Heart left ventricle (tissue), 16 donors: Measurements from ENCODE around the gene PTGS1. TPM values are rescaled to one million over a fixed set of nuclear protein-coding genes. Genes with fewer than 3 reads are reported as not detected.

Experiments
- ATAC-seq, 4 donors: fragments of 200-7000 bp; cut with Tn5 transposase; one replicate each; pipeline ENCODE4 v1.9.1; 2020 to 2022; ENCODE audit warnings: moderate library complexity in 4 of 4, mild to moderate bottlenecking in 3 of 4, moderate number of reproducible peaks in 1 of 4
- DNase-seq, 5 donors: peaks; one replicate each; pipeline ENCODE4 v3.0.0-alpha.2; 2020
- H3K27ac ChIP-seq, 12 donors: fragments of 200-600 bp; sonication (generic) in 4 of 12; one replicate each; pipeline versions ENCODE4 v1.5.0 to v1.8.0; 2016 to 2022; ENCODE audit warnings: mild to moderate bottlenecking in 2 of 12
- H3K27me3 ChIP-seq, 9 donors: fragments of 200-600 bp; sonication (generic) in 2 of 9; one replicate each; pipeline versions ENCODE4 v1.5.1 to v1.8.0; 2016 to 2022; ENCODE audit warnings: mild to moderate bottlenecking in 3 of 9
- H3K36me3 ChIP-seq, 9 donors: fragments of 200-600 bp; sonication (generic) in 2 of 9; one replicate each; pipeline versions ENCODE4 v1.5.0 to v1.8.0; 2018 to 2022; ENCODE audit warnings: mild to moderate bottlenecking in 2 of 9
- H3K4me1 ChIP-seq, 12 donors: fragments of 200-600 bp; sonication (generic) in 4 of 12; one replicate each; pipeline versions ENCODE4 v1.5.0 to v1.8.0; 2016 to 2022; ENCODE audit warnings: mild to moderate bottlenecking in 3 of 12
- H3K4me3 ChIP-seq, 12 donors: fragments of 200-600 bp; sonication (generic) in 4 of 12; one replicate each; pipeline versions ENCODE4 v1.5.0 to v1.8.0; 2017 to 2022; ENCODE audit warnings: mild to moderate bottlenecking in 9 of 12, moderate library complexity in 4 of 12
- H3K9me3 ChIP-seq, 12 donors: fragments of 200-600 bp; sonication (generic) in 4 of 12; one replicate each; pipeline versions ENCODE4 v1.5.0 to v1.8.0; 2016 to 2022; ENCODE audit warnings: mild to moderate bottlenecking in 1 of 12
- CTCF ChIP-seq, 12 donors: fragments of 200-600 bp; sonication (generic) in 4 of 12; IDR thresholded peaks; one replicate each; pipeline versions ENCODE4 v1.5.0 to v1.8.0; 2018 to 2022; ENCODE audit warnings: antibody characterized with exemption in 12 of 12, mild to moderate bottlenecking in 5 of 12
- POLR2A ChIP-seq, 2 donors: fragments of 450-650 bp; IDR thresholded peaks; one replicate each; pipeline ENCODE4 v1.6.1; 2017; ENCODE audit warnings: antibody characterized with exemption in 2 of 2, mild to moderate bottlenecking in 2 of 2, moderate library complexity in 2 of 2
- WGBS, 4 donors: extraction: QIAGEN DNeasy Blood & Tissue Kit in 2 of 4; methylation state at CpG; one replicate each; pipeline versions ENCODE4 v1.1.5 to v1.1.7; 2013 to 2018; 5-methylcytosine and 5-hydroxymethylcytosine counted together
- intact Hi-C, 10 donors: fragments of 100-400 bp; cut with DNase I; formaldehyde crosslinking; loops; one replicate each; pipeline versions ENCODE4 v1.11.1 to v1.14.2; 2022
- polyA plus RNA-seq, 2 donors: library from polyadenylated mRNA; stranded (reverse); fragments of 200-250 nt; gene quantifications; one replicate each; pipeline ENCODE4 v1.2.3, GENCODE V29; 2013
- total RNA-seq, 9 donors: library from RNA; depleted of rRNA in 2 of 9; stranded (reverse); fragments of >200 nt in 2 of 9; fragmentation: NEBNext Ultra II Directional in 3 of 9; extraction: Animal tissue kit (Norgen Biotek cat#: 25700) in 3 of 9; gene quantifications; one replicate each; pipeline versions ENCODE4 v1.1.0 to v1.2.4, GENCODE V29; 2016 to 2023
- donor health status: ischemic (EF 13 %, LVEDD 7.1; RV severe dilation, severe dysfunction).
- donor health status: healthy with polysubstance abuse.
- donor health status: DM: no; HTN: yes; CAD: no.
- donor health status: DM: no; HTN: no; CAD: no.
- donor health status: ischemic (EF 25% LVEDD 6.9; RV normal size, moderate dysfunction).
- donor health status: ischemic (EF 25% LVEDD 5.7; RV mildly dilated, moderate dysfunction).
- donor health status: healthy.
- donor health status: DM: yes; HTN: yes; CAD: no.
- donor health status: ischemic (EF 35%, LVEDD 5.7; RV mildly dilated, moderate dysfunction).
- donor health status: nonischemic (EF 11% LVEDD 7.7; RV severe dilation, severe dysfunction).
- donor health status: DM: yes; HTN: yes; CAD: no.
- donor health status: PGD.
- donor health status: ischemic (EF 29% LVEDD 5.4; RV normal size, mild dysfunction).
- donor health status: nonischemic (EF 23%, LVEDD 6.1; RV moderate dilation, normal function).

Gene PTGS1
- total and polyA plus RNA-seq, 11 donors = 0.91 to 24.7 (median 6.3) TPM

GRCh38 chr9:122418016-122418415, 47.2 kb downstream of the PTGS1 start:
- no peaks in the 10 kb centered on the region for H3K36me3 ChIP-seq
- H3K4me1 ChIP-seq = no peaks in the 10 kb centered on the region
- H3K9me3 ChIP-seq = peaks cover 0 to 15% (median 2%) of the 10 kb centered on the region in 12 donors
- ATAC-seq (no peak), DNase-seq (no peak)
- TF ChIP-seq POLR2A (IDR thresholded peaks at IDR 0.05) (no peak), CTCF (IDR thresholded peaks at IDR 0.05) (no peak)
- H3K27me3 ChIP-seq = no peaks in the 10 kb centered on the region
- H3K4me3 ChIP-seq = no peak overlapping the region
- H3K27ac ChIP-seq = no peak overlapping the region
- intact Hi-C loops = no loop called here

GRCh38 chr9:122420315-122420714, 49.5 kb downstream of the PTGS1 start:
- H3K36me3 ChIP-seq = no peaks in the 10 kb centered on the region
- intact Hi-C loops = no loop called here
- H3K4me1 ChIP-seq = no peaks in the 10 kb centered on the region
- DNase-seq (no peak), ATAC-seq (no peak)
- TF ChIP-seq POLR2A (IDR thresholded peaks at IDR 0.05) (no peak), CTCF (IDR thresholded peaks at IDR 0.05) (no peak)
- no peaks in the 10 kb centered on the region for H3K27me3 ChIP-seq
- H3K27ac ChIP-seq = no peak overlapping the region
- no peak overlapping the region for H3K4me3 ChIP-seq
- 72 to 76% (median 73%) methylated on average over 3 of the region's 3 CpGs for WGBS, 4 donors
- H3K9me3 ChIP-seq = peaks cover 0 to 15% (median 2%) of the 10 kb centered on the region in 12 donors

GRCh38 chr9:122425087-122425486, 54.3 kb downstream of the PTGS1 start:
- no peak overlapping the region for H3K27ac ChIP-seq
- no peaks in the 10 kb centered on the region for H3K27me3 ChIP-seq
- H3K4me1 ChIP-seq = no peaks in the 10 kb centered on the region
- ATAC-seq (no peak), DNase-seq (no peak)
- TF ChIP-seq CTCF (IDR thresholded peaks at IDR 0.05) (no peak), POLR2A (IDR thresholded peaks at IDR 0.05) (no peak)
- H3K4me3 ChIP-seq = no peak overlapping the region
- 30 to 42% (median 38%) methylated on average over 2 of the region's 2 CpGs for WGBS, 4 donors
- intact Hi-C loops = no loop called here
- H3K9me3 ChIP-seq = peaks cover 0 to 22% (median 2%) of the 10 kb centered on the region in 12 donors
- H3K36me3 ChIP-seq = no peaks in the 10 kb centered on the region

GRCh38 chr9:122426723-122427122, 55.9 kb downstream of the PTGS1 start:
- 57 to 72% (median 65%) methylated on average over 3 of the region's 3 CpGs for WGBS, 4 donors
- Histone ChIP-seq H3K27ac (no peak overlapping the region), H3K27me3 (no peaks in the 10 kb centered on the region), H3K9me3 (peaks cover 0 to 21% (median 0%) of the 10 kb centered on the region in 12 donors), H3K4me1 (no peaks in the 10 kb centered on the region), H3K36me3 (no peaks in the 10 kb centered on the region), H3K4me3 (no peak overlapping the region)
- ATAC-seq (peak in 2 of 4 donors; percentile 44 to 50), DNase-seq (no peak)
- intact Hi-C loops = no loop called here
- no peak for TF ChIP-seq POLR2A (IDR thresholded peaks at IDR 0.05)
- TF ChIP-seq CTCF (IDR thresholded peaks at IDR 0.05) = no peak
